K562 (cell line): ENCODE measurements around the gene CNOT6. TPM values are rescaled to one million over a fixed set of nuclear protein-coding genes. Genes with fewer than 3 reads are reported as not detected.

Experiments
- ARID4B ChIP-seq: sonication (generic); formaldehyde crosslinking; IDR thresholded peaks from 2 replicates; pipeline ENCODE4 v1.8.0; 2022; ENCODE audit warnings: mild to moderate bottlenecking, missing genetic modification reagents
- BRCA1 ChIP-seq, 2 experiments: fragments of 450-650 bp in 1 of 2; sonication (generic) in 1 of 2; formaldehyde crosslinking in 1 of 2; IDR thresholded peaks; 2 replicates each; pipeline versions ENCODE4 v1.5.0 to v1.6.1; 2017 to 2020; ENCODE audit warnings: mild to moderate bottlenecking in 1 of 2, missing genetic modification reagents in 1 of 2
- E2F8 ChIP-seq: fragments of 450-650 bp; IDR thresholded peaks from 2 replicates; pipeline ENCODE4 v1.7.1; 2018; ENCODE audit warnings: mild to moderate bottlenecking, low read depth; ENCODE audit not compliant: partially characterized antibody
- EGR1 ChIP-seq: fragments of 450-650 bp; conservative IDR thresholded peaks from 2 replicates; pipeline ENCODE4 v1.6.1; 2017; ENCODE audit warnings: mild to moderate bottlenecking
- ELF4 ChIP-seq: fragments of 450-650 bp; formaldehyde crosslinking; IDR thresholded peaks from 2 replicates; pipeline ENCODE4 v1.4.0; 2022; ENCODE audit warnings: missing genetic modification characterization
- EP300 ChIP-seq: IDR thresholded peaks from 2 replicates; pipeline ENCODE4 v1.6.1; 2012; ENCODE audit warnings: low read length, improper control_type of control experiment
- FOXA1 ChIP-seq: fragments of 450-650 bp; IDR thresholded peaks from 2 replicates; pipeline ENCODE4 v1.6.1; 2016; ENCODE audit warnings: mild to moderate bottlenecking, borderline replicate concordance
- MEF2D ChIP-seq: conservative IDR thresholded peaks from 2 replicates; pipeline ENCODE4 v1.6.1; 2016; ENCODE audit warnings: low read depth, missing genetic modification characterization, missing compliant biosample characterization
- MNT ChIP-seq, 2 experiments: fragments of 450-650 bp; conservative IDR thresholded peaks; 2 replicates each; pipeline ENCODE4 v1.6.1; 2017; ENCODE audit warnings: mild to moderate bottlenecking in 2 of 2, moderate library complexity in 2 of 2
- MTA1 ChIP-seq: fragments of 450-650 bp; IDR thresholded peaks from 2 replicates; pipeline ENCODE4 v1.6.1; 2017; ENCODE audit warnings: borderline replicate concordance
- NCOR1 ChIP-seq: fragments of 450-650 bp; IDR thresholded peaks from 2 replicates; pipeline ENCODE4 v1.6.1; 2016; ENCODE audit warnings: mild to moderate bottlenecking, moderate library complexity
- NR4A1 ChIP-seq, 2 experiments: fragments of 250-450 bp in 1 of 2; fragments of 450-650 bp in 1 of 2; sonication (Bioruptor Pico) in 1 of 2; IDR thresholded peaks; 2 replicates each; pipeline versions ENCODE4 v1.4.0 to v1.6.1; 2016 to 2020; ENCODE audit warnings: mild to moderate bottlenecking in 2 of 2, missing compliant biosample characterization in 1 of 2, missing genetic modification characterization in 1 of 2, moderate library complexity in 1 of 2
- SMAD1 ChIP-seq: fragments of 150-350 bp; IDR thresholded peaks from 2 replicates; pipeline ENCODE4 v1.6.1; 2014; ENCODE audit warnings: low read length, low read depth; ENCODE audit not compliant: partially characterized antibody
- SMARCC2 ChIP-seq: fragments of 450-650 bp; IDR thresholded peaks from 2 replicates; pipeline ENCODE4 v1.6.1; 2017; ENCODE audit warnings: antibody characterized with exemption, moderate library complexity, mild to moderate bottlenecking, low read depth
- SRSF3 ChIP-seq: fragments of 200-400 bp; formaldehyde crosslinking; IDR thresholded peaks from 2 replicates; pipeline ENCODE4 v1.6.1; 2016; ENCODE audit warnings: mild to moderate bottlenecking, low read length, moderate library complexity; ENCODE audit not compliant: insufficient read depth
- TFE3 ChIP-seq: fragments of 450-650 bp; formaldehyde crosslinking; IDR thresholded peaks from 2 replicates; pipeline ENCODE4 v1.4.0; 2020; ENCODE audit warnings: mild to moderate bottlenecking, mixed read lengths
- YBX1 ChIP-seq: fragments of 450-650 bp; IDR thresholded peaks from 2 replicates; pipeline ENCODE4 v1.7.1; 2016; ENCODE audit warnings: mild to moderate bottlenecking
- ZNF217 ChIP-seq: sonication (generic); formaldehyde crosslinking; IDR thresholded peaks from 2 replicates; pipeline ENCODE4 v1.8.0; 2022; ENCODE audit warnings: mild to moderate bottlenecking, missing genetic modification reagents
- ZNF311 ChIP-seq: fragments of 250-450 bp; sonication (Bioruptor Pico); IDR thresholded peaks from 2 replicates; pipeline ENCODE4 v1.4.0; 2020; ENCODE audit warnings: mild to moderate bottlenecking, moderate library complexity
- polyA plus RNA-seq, 8 experiments: library from polyadenylated mRNA; depleted of rRNA in 4 of 8; stranded (reverse) in 5 of 8; unstranded in 3 of 8; fragments of >200 nt; fragmentation: Nextera tagmentation in 2 of 8; fragmentation: Illumina TruSeq in 1 of 8; extraction: Ambion mirVana in 2 of 8; extraction: Trizol in 1 of 8; gene quantifications; 2 replicates each; pipeline versions ENCODE4 v1.2.1 to v1.2.3, GENCODE V29; 2011 to 2014; ENCODE audit warnings: inconsistent platforms in 1 of 8, missing spikeins in 1 of 8
- total RNA-seq, 7 experiments: library from RNA; depleted of rRNA in 6 of 7; stranded (reverse); fragments of >200 nt in 6 of 7; fragmentation: Illumina TruSeq in 2 of 7; extraction: Trizol in 2 of 7; gene quantifications; 2 replicates each; pipeline versions ENCODE4 v1.2.1 to v1.2.3, GENCODE V29; 2011 to 2021; ENCODE audit warnings: low replicate concordance in 1 of 7

Gene CNOT6
- total and polyA plus RNA-seq, 9 of the 15 experiments (the other 6 are each of a cell fraction or from before 2014, with no cell fraction given) = 4.9 to 32.4 (median 14.0) TPM

- TF ChIP-seq ARID4B (CRISPR knock-in tag) (no peak), ELF4 (no peak), E2F8 (no peak), TFE3 (CRISPR knock-in tag) (no peak), SMAD1 (no peak), NR4A1 (CRISPR knock-in tag; IDR thresholded peaks at IDR 0.05) (no peak), NR4A1 (tag; IDR thresholded peaks at IDR 0.05) (no peak), MNT (conservative IDR thresholded peaks at IDR 0.05) (no peak), BRCA1 (IDR thresholded peaks at IDR 0.05) (no peak), BRCA1 (CRISPR knock-in tag; IDR thresholded peaks at IDR 0.05) (no peak), ZNF311 (CRISPR knock-in tag) (no peak), SRSF3 (no peak), SMARCC2 (peak; percentile 54; the same call in 1 of the 2 replicates), YBX1 (no peak), FOXA1 (no peak), EP300 (peak; percentile 54; the same call in 1 of the 2 replicates), MTA1 (peak; percentile 62; the same call in 1 of the 2 replicates), MEF2D (tag) (no peak), NCOR1 (no peak), ZNF217 (no peak), EGR1 (no peak)
Observed at GRCh38 chr5:180548563-180548962, 54.4 kb downstream of the CNOT6 start (continued).
